ENCODE results near the gene OSMR. TPM values are rescaled to one million over a fixed set of nuclear protein-coding genes. Genes with fewer than 3 reads are reported as not detected.

The OSMR gene
- total RNA-seq, 1 donor from 2014 or later: 47.0 TPM

GRCh38 chr5:38941912-38942311, 96.1 kb downstream of the OSMR start:
- H3K36me3 ChIP-seq (ENCODE audit: control insufficient read depth, insufficient read depth, low read length): no peaks in the 10 kb centered on the region
- DNase-seq (ENCODE audit: low read depth): no peak
- no peak overlapping the region for H3K4me3 ChIP-seq (ENCODE audit: low read depth, low read length)
- no peak for TF ChIP-seq CTCF (IDR thresholded peaks at IDR 0.05; ENCODE audit: insufficient read depth, low read length, poor library complexity, severe bottlenecking)
- H3K27me3 ChIP-seq (ENCODE audit: control insufficient read depth, insufficient read depth, low read length): no peaks in the 10 kb centered on the region

- TF ChIP-seq CTCF (IDR thresholded peaks at IDR 0.05; ENCODE audit: insufficient read depth, low read length, poor library complexity, severe bottlenecking): no peak
- Histone ChIP-seq H3K36me3 (ENCODE audit: control insufficient read depth, insufficient read depth, low read length) (no peaks in the 10 kb centered on the region), H3K4me3 (ENCODE audit: low read depth, low read length) (no peak overlapping the region), H3K27me3 (ENCODE audit: control insufficient read depth, insufficient read depth, low read length) (no peaks in the 10 kb centered on the region)
- no peak for DNase-seq (ENCODE audit: low read depth)
Observed at GRCh38 chr5:38944282-38944681, 98.5 kb downstream of the OSMR start.

- no peaks in the 10 kb centered on the region for H3K27me3 ChIP-seq (ENCODE audit: control insufficient read depth, insufficient read depth, low read length)
- H3K4me3 ChIP-seq (ENCODE audit: low read depth, low read length): no peak overlapping the region
- no peak for DNase-seq (ENCODE audit: low read depth)
- no peak for TF ChIP-seq CTCF (IDR thresholded peaks at IDR 0.05; ENCODE audit: insufficient read depth, low read length, poor library complexity, severe bottlenecking)
- H3K36me3 ChIP-seq (ENCODE audit: control insufficient read depth, insufficient read depth, low read length): no peaks in the 10 kb centered on the region
Observed at GRCh38 chr5:38948501-38948900, 102.7 kb downstream of the OSMR start.

GRCh38 chr5:38953426-38954012, 107.7 kb downstream of the OSMR start:
- TF ChIP-seq CTCF (IDR thresholded peaks at IDR 0.05; ENCODE audit: insufficient read depth, low read length, poor library complexity, severe bottlenecking): no peak
- DNase-seq (ENCODE audit: low read depth): no peak
- Histone ChIP-seq H3K4me3 (ENCODE audit: low read depth, low read length) (no peak overlapping the region), H3K36me3 (ENCODE audit: control insufficient read depth, insufficient read depth, low read length) (no peaks in the 10 kb centered on the region), H3K27me3 (ENCODE audit: control insufficient read depth, insufficient read depth, low read length) (no peaks in the 10 kb centered on the region)

- no peak for DNase-seq (ENCODE audit: low read depth)
- Histone ChIP-seq H3K27me3 (ENCODE audit: control insufficient read depth, insufficient read depth, low read length) (no peaks in the 10 kb centered on the region), H3K4me3 (ENCODE audit: low read depth, low read length) (no peak overlapping the region), H3K36me3 (ENCODE audit: control insufficient read depth, insufficient read depth, low read length) (no peaks in the 10 kb centered on the region)
- no peak for TF ChIP-seq CTCF (IDR thresholded peaks at IDR 0.05; ENCODE audit: insufficient read depth, low read length, poor library complexity, severe bottlenecking)
Observed at GRCh38 chr5:38961691-38962090, 115.9 kb downstream of the OSMR start.

GRCh38 chr5:38968665-38969064, 122.9 kb downstream of the OSMR start:
- no peak for DNase-seq (ENCODE audit: low read depth)
- H3K36me3 ChIP-seq (ENCODE audit: control insufficient read depth, insufficient read depth, low read length): no peaks in the 10 kb centered on the region
- no peak overlapping the region for H3K4me3 ChIP-seq (ENCODE audit: low read depth, low read length)
- TF ChIP-seq CTCF (IDR thresholded peaks at IDR 0.05; ENCODE audit: insufficient read depth, low read length, poor library complexity, severe bottlenecking): no peak
- no peaks in the 10 kb centered on the region for H3K27me3 ChIP-seq (ENCODE audit: control insufficient read depth, insufficient read depth, low read length)
